Fibroblast of the aortic adventitia (primary cell): ENCODE data around the gene RMND1. TPM values are rescaled to one million over a fixed set of nuclear protein-coding genes. Genes with fewer than 3 reads are reported as not detected.

Experiments used
- DNase-seq: peaks from one replicate; pipeline ENCODE4 v3.0.0-alpha.2; 2010; ENCODE audit warnings: low read depth
- H3K4me3 ChIP-seq: 2 replicates; pipeline ENCODE4 v1.5.1; 2011; ENCODE audit warnings: low read depth, mild to moderate bottlenecking, control low read depth, low read length, moderate library complexity
- total RNA-seq: library from RNA; depleted of rRNA; stranded (reverse); fragments of >200 nt; gene quantifications from 2 replicates; pipeline ENCODE4 v1.2.3, GENCODE V29; 2012; ENCODE audit warnings: low replicate concordance
- TF ChIP-seq, protein P1 (sequence below): IDR thresholded peaks from 2 replicates; pipeline ENCODE4 v1.5.1; 2011; ENCODE audit warnings: mild to moderate bottlenecking, low read length, control low read depth, inconsistent platforms; ENCODE audit not compliant: insufficient read depth

RMND1 gene, protein sequence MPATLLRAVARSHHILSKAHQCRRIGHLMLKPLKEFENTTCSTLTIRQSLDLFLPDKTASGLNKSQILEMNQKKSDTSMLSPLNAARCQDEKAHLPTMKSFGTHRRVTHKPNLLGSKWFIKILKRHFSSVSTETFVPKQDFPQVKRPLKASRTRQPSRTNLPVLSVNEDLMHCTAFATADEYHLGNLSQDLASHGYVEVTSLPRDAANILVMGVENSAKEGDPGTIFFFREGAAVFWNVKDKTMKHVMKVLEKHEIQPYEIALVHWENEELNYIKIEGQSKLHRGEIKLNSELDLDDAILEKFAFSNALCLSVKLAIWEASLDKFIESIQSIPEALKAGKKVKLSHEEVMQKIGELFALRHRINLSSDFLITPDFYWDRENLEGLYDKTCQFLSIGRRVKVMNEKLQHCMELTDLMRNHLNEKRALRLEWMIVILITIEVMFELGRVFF
- total RNA-seq: 36.4 and 51.3 TPM in 2 replicates

DNA sequence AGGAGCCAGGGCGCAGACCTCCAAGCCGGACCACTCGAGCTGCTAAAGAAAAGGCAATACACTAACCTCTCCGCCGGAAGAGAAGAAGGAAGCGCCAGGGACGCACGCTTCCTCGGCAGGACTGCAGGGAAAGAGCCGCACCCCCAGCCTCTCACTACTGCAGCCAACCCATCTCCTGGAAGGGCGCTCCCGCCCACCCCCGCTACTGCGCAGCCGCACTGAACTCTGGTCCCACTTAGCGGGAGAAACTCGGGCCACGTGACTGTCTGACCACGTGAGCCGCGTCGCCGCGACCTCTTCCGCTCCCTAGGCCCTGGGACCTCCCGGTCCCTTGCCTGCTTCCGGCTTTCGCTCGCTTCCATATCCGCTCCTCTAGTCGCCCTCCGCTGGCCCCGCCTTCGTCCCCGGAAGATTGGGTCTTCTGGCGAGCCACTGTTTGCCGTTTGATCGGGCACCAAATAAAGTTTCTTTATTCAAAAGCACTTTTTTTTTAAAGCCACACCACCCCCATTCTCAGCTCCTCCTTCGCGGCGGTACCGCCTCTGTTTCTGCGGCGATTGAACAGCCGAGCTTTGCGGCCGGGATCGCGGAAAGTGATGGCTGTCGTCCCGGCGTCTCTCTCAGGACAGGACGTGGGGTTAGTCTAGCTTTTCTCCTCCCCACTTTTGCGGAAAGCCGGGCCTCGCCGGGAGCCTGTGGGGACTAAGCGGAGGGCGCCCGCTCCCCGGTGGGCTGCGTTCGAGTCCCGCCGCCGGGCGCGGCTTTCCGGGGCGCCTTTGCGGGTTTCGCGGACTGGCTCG lies at the start of gene RMND1:
RMND1 (minus strand) TSS at position 177 of the 800 bp plus-strand sequence. CDS start 6,315 bp downstream, outside the sequence.
- TF ChIP-seq, protein P1, sequence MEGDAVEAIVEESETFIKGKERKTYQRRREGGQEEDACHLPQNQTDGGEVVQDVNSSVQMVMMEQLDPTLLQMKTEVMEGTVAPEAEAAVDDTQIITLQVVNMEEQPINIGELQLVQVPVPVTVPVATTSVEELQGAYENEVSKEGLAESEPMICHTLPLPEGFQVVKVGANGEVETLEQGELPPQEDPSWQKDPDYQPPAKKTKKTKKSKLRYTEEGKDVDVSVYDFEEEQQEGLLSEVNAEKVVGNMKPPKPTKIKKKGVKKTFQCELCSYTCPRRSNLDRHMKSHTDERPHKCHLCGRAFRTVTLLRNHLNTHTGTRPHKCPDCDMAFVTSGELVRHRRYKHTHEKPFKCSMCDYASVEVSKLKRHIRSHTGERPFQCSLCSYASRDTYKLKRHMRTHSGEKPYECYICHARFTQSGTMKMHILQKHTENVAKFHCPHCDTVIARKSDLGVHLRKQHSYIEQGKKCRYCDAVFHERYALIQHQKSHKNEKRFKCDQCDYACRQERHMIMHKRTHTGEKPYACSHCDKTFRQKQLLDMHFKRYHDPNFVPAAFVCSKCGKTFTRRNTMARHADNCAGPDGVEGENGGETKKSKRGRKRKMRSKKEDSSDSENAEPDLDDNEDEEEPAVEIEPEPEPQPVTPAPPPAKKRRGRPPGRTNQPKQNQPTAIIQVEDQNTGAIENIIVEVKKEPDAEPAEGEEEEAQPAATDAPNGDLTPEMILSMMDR: no peak
- H3K4me3 ChIP-seq: peak within 1 kb of the TSS; percentile 95
- peak; percentile 100 for DNase-seq

DNA sequence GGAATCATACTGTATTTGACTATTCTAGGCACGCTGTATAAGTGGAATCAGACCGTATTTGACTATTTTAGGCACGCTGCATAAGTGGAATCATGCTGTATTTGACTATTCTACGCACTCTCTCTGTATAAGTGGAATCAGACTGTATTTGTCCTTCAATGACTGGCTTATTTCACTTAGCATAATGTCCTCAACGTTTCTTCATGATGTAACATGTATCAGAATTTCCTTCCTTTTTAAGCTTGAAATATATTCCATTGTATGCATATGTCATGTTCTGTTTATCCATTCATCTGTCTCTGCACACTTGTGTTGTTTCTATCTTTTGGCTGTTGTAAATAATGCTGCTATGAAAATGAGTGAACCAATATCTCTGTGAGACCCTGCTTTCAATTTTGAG lies 47.6 kb upstream of the RMND1 start:
- TF ChIP-seq, protein P1: no peak
- no peak for DNase-seq
- H3K4me3 ChIP-seq: no peak overlapping the region

DNA sequence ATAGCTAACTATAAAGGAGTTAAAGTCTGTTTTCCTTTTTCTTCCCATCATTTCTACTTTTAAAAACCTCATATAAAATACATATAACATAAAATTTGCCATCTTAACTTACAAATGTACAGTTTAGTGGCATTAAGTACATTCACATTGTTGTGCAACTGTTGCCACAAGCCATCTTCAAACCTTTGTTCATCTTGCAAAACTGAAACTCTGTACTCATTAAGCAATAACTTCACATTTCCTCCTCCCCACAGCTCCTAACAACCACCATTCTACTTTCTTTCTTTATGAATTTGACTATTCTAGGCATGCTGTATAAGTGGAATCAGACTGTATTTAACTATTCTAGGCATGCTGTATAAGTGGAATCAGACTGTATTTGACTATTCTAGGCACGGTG lies 46.4 kb upstream of the RMND1 start:
- TF ChIP-seq, protein P1: no peak
- no peak overlapping the region for H3K4me3 ChIP-seq
- DNase-seq: no peak

DNA sequence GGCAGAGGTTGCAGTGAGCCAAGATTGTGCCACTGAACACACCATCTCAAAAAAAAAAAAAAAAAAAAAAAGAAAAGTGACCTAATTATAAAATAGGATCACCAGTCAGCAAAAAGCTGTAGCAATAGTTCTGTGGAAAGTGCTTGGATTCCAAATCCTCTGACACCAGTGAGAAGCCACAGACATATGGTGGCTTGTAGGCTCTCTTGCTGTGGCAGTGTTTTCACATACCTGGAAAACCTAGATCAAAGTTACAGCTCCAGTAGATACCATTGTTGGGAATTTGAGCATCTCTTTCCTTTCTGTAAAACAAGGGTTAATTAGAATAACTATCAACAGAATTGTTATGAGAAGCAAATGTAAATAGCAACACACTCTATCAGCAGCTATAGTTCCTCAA lies 46.0 kb upstream of the RMND1 start:
- TF ChIP-seq, protein P1: no peak
- H3K4me3 ChIP-seq: no peak overlapping the region
- DNase-seq: no peak

DNA sequence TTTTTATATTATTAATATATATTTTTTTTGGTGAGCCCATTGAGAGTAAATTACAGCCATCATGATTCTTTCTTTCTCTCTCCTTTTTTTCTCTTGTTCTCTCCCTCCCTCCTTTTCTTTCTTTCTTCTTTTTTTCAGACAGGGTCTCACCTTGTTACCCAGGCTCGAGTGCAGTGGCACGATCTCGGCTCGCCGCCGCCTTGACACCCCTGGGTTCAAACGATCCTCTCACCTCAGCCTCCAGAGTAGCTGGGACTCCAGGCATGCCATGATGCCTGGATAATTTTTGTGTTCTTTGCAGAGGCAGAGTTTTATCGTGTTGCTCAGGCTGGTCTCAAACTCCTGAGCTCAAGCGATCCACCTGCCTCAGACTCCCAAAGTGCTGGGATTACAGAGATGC lies 43.5 kb upstream of the RMND1 start:
- DNase-seq: no peak
- no peak overlapping the region for H3K4me3 ChIP-seq
- TF ChIP-seq, protein P1: no peak

DNA sequence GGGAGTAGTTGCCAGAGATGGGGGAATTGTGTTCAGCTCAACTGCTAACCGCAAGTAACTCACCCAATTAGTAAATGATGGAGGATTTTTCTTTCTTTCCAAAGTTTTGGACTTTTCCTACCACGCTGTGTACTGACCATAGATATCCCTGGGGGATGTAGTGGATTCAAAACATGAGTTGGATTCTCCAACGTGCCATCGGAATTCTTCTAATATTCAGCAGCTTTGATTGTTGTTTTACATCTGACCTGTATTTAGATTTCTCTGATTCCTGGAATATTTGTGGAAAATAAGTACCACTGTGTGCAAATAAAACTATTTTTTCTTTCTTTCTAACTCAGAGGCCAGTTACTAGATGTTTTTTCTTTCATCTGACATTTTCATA lies 43.0 kb upstream of the RMND1 start:
- TF ChIP-seq, protein P1: no peak

More for the DNA sequence above, 43.0 kb upstream of the RMND1 start:
- peak overlapping the region; percentile 67 for H3K4me3 ChIP-seq
- no peak for DNase-seq
